Activated CD8-positive, alpha-beta memory T cell treated with anti-CD3 and anti-CD28 coated beads, Interleukin-2, amount 10 ng/mL, durations not matched to agents 7 days and 5 days (primary cell): ENCODE data around the gene ZNF213. TPM values are rescaled to one million over a fixed set of nuclear protein-coding genes. Genes with fewer than 3 reads are reported as not detected.
"Not testable (repeated sequence)": the region's sequence is repeated elsewhere in the genome, so short reads cannot be mapped to it uniquely, and the experiment has no call there.

Experiments
- ATAC-seq: fragments of 150-1000 bp; cut with Tn5 transposase; one replicate; pipeline ENCODE4 v1.10.0; 2021; ENCODE audit warnings: moderate library complexity
- CTCF ChIA-PET: fragments of 350-600 bp; sonication (Branson Sonifier 250); formaldehyde crosslinking; loops from one replicate; lab custom pipeline; 2021; ENCODE audit warnings: antibody characterized with exemption; lab: Charles Lee
- DNase-seq: peaks from one replicate; pipeline ENCODE4 v3.0.0-alpha.2; 2020
- H3K27ac Mint-ChIP-seq: one replicate; pipeline ENCODE4 v1.8.0; 2021; ENCODE audit warnings: mild to moderate bottlenecking, mixed read lengths
- H3K27me3 Mint-ChIP-seq: one replicate; pipeline ENCODE4 v1.8.0; 2021; ENCODE audit warnings: mixed read lengths
- H3K36me3 Mint-ChIP-seq: one replicate; pipeline ENCODE4 v1.8.0; 2021; ENCODE audit warnings: mild to moderate bottlenecking, mixed read lengths
- H3K4me1 Mint-ChIP-seq: one replicate; pipeline ENCODE4 v1.8.0; 2021; ENCODE audit warnings: mixed read lengths
- H3K4me3 Mint-ChIP-seq: one replicate; pipeline ENCODE4 v1.8.0; 2021; ENCODE audit warnings: mild to moderate bottlenecking, moderate library complexity, mixed read lengths
- H3K9me3 Mint-ChIP-seq: one replicate; pipeline ENCODE4 v1.8.0; 2022; ENCODE audit warnings: low read depth, mixed read lengths
- total RNA-seq, 2 experiments: library from RNA; stranded (reverse); gene quantifications; one replicate each; pipeline ENCODE4 v1.2.3, GENCODE V29; 2021

The ZNF213 gene
- total RNA-seq, 2 experiments from 2014 or later: 10.6 to 12.3 TPM

DNA sequence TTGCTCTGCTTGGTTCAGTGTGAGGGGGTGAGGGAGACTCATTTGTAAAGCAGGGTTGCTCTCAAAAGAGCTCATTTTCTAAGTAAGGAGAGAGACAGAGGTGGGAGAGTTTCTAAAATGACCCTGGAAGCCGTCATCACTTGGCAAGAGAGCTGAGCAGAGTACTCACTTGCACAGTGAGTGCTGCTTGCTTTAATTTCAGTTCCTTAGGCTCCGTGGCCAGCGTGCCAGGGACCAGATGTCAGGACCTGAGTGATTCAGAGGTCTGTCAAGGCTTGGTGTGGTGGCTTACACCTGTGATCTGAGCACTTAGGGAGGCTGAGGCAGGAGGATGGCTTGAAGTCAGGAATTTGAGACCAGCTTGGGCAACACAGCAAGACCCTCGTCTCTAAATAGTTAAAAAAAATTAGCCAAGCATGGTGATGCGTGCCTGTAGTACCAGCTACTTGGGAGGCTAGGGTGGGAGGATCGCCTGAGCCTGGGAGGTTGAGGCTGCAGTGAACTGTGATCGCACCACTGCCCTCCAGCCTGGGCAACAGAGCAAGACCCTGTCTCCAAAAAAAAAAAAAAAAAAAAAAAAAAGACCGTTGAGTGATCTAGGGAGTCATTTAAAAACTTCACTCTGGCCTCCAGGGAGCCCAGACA lies 11.8 kb upstream of the ZNF213 start:
- no peaks in the 10 kb centered on the region for H3K27me3 Mint-ChIP-seq
- no peaks in the 10 kb centered on the region for H3K9me3 Mint-ChIP-seq
- H3K4me1 Mint-ChIP-seq: peaks cover 43% of the 10 kb centered on the region
- CTCF ChIA-PET: interaction anchor here (1.0 to 2.6 kb wide), 11 partner anchors 8 to 119 kb away, joined by 3 to 14 read pairs (median 4); partner anchors contain the start of genes IL32 and ZNF213
- ATAC-seq: no peak
- peaks cover 13% of the 10 kb centered on the region for H3K36me3 Mint-ChIP-seq
- H3K27ac Mint-ChIP-seq: peak overlapping the region; percentile 99
- peak overlapping the region; percentile 98 for H3K4me3 Mint-ChIP-seq
- DNase-seq: no peak

DNA sequence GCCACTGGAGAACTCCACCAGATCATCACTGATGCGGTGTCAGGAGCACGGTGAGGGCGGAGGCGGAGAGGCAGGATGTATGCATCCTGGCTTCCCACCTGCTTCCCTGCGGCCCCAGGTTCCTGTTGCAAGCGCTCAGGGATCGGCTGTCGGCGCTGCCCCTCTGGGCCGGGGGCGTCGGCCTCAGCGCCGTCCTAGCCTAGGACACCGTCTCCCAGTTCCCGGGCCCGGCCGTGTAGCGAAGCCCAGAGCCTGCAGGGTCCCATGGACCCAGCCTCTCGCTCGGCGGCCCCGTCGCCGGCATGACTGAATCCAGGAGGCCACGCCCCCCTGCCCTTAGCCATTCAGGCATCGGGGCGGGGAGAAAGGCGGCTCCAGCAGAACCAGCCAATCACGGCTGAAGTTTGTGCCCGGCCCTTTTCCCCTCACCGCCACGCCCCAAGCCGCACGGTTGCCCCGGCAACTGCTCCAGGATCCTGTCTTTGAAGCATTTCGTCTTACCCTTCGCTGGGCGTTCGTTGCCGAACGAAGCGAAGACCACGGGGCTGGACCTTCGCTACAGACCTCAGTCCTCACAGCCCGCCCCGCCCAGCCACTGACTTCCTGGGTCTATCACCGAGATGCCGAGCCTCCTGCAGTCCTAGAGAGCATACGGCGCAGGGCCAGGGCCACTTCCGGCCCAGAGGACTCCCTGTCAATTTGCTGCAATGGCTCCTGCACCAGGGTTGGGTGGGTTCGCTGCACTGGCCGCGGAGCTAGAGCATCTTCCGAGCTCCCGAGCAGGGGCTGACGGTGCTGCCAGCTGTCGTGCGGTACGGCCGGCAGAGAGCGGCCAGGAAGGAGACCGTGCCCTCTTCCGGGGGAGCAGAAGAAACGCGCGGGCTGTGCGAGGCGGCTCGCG lies 10.6 kb upstream of the ZNF213 start:
- CTCF ChIA-PET: interaction anchor here (1.0 to 14.3 kb wide), 9 partner anchors 10 to 120 kb away, joined by 3 to 400 read pairs (median 12); partner anchors contain the start of genes IL32, ZNF213 and ZSCAN10
- H3K4me3 Mint-ChIP-seq: peak overlapping the region; percentile 98
- DNase-seq (peak; percentile 99), ATAC-seq (peak; percentile 88)
- peaks cover 13% of the 10 kb centered on the region for H3K36me3 Mint-ChIP-seq
- peaks cover 49% of the 10 kb centered on the region for H3K4me1 Mint-ChIP-seq
- peak overlapping the region; percentile 99 for H3K27ac Mint-ChIP-seq
- H3K27me3 Mint-ChIP-seq: no peaks in the 10 kb centered on the region
- no peaks in the 10 kb centered on the region for H3K9me3 Mint-ChIP-seq

DNA sequence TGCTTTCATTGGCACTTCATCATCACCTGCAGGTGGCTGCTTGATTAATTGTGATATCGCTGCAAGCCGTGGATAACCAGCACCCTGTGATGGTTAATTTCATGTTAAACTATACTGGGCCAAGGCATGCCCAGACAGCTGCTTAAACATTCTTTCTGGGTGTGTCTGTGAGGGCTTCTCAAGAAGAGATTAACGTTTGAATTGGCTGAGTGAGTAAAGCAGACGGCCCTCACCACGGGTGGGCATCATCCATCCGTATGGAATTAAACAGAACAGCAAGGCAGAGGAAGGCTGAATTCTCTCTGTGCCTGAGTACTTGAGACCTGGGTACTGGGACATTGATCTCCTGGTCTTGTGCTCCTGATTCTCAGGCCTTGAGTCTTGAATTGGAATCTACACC lies 7.1 kb upstream of the ZNF213 start:
- no peak for ATAC-seq
- Mint-ChIP-seq H3K9me3 (no peaks in the 10 kb centered on the region), H3K27me3 (no peaks in the 10 kb centered on the region), H3K4me1 (peaks cover 58% of the 10 kb centered on the region), H3K36me3 (peaks cover 22% of the 10 kb centered on the region), H3K4me3 (peak overlapping the region; percentile 88), H3K27ac (peak overlapping the region; percentile 68)
- DNase-seq: no peak
- CTCF ChIA-PET: interaction anchor here (1.3 to 14.3 kb wide), 6 partner anchors 22 to 98 kb away, joined by 3 to 400 read pairs (median 156); partner anchors contain the start of genes IL32, MMP25 and ZSCAN10

DNA sequence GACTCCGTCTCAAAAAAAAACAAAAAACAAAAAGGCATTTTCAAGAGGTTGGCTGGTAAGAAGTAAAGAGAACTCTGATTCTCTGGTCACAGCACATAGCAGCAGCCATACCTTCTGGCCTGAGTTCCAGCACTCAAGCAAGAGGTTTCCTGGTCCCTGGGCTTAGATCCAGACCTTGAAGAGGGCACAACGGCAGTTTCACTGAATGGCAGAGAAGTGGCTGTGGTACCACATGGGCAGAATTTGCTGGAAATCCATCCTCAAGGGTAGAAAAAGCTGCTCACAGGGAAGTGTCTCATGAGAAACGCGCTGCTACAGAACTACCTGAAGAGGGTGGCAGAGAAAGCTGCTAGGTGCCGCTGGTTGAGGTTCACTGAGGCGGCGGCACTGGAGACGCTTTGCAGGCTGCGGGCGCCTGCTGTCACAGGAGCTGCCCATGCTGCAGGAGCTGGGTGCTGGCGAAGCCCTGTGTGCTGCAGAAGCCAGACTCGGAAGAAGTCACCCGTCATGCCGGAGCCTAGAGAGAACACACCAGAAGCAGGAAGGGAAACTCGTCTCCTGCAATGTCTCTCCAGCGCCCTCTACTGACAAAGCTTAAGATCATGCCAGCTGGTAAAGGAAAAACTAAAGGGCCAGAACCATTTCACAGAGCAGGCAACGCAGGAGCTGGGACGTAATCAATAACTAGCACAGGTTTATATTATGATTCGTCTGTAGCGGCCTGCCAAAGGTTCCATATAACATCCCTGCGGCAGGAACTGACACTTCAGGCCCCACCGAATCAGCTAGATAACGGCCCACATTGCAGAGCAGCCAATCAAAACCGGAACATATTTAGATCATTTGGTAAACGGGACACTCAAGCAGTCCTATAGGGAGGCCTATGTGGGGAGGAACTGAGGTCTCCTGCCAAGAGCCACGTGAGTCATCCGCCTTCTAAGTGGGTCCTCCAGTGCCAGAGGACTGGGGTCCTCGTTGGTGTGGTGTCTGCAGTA lies 5.4 kb upstream of the ZNF213 start:
- Mint-ChIP-seq H3K27ac (peak overlapping the region; percentile 88), H3K27me3 (no peaks in the 10 kb centered on the region), H3K9me3 (no peaks in the 10 kb centered on the region), H3K4me3 (peak overlapping the region; percentile 88), H3K36me3 (peaks cover 25% of the 10 kb centered on the region), H3K4me1 (peaks cover 58% of the 10 kb centered on the region)
- peak; percentile 89 for DNase-seq
- CTCF ChIA-PET: interaction anchor here (0.6 to 14.3 kb wide), 41 partner anchors 11 to 1054 kb away, joined by 3 to 400 read pairs (median 7); partner anchors contain the start of genes IL32, MMP25, NAA60 and PKMYT1
- ATAC-seq: peak; percentile 74

DNA sequence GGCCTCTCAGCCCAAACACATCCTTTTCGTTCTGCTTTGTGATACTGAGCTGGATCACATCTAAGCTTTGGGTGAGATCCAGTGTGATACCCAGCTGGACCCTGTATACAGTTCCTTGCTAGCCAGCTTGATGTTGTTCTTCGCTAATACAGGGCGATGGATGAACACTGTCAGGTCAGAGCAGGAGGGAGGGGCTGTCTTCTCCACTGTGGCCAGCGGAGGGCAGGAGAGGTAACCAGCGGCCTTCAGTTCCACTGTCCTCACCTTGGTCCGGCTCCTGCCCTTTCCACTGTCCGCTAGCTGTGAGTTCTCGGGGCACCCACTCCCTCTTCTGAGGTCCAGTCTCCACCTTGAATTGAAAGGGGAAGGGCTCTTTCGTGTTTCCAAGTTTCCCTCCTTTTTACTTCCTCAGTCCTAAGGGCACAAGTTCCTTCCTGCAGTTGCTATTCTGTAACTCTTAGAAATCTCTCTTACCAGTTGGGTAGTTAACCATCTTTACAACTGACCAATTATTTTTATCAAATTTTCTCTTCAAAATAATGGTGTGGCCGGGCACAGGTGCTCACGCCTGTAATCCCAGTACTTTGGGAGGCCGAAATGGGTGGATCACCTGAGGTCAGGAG lies 3.0 kb upstream of the ZNF213 start:
- H3K4me3 Mint-ChIP-seq: no peak overlapping the region
- no peaks in the 10 kb centered on the region for H3K9me3 Mint-ChIP-seq
- H3K27ac Mint-ChIP-seq: peak overlapping the region; percentile 28
- H3K27me3 Mint-ChIP-seq: no peaks in the 10 kb centered on the region
- H3K36me3 Mint-ChIP-seq: peaks cover 15% of the 10 kb centered on the region
- DNase-seq: peak; percentile 66
- CTCF ChIA-PET: interaction anchor here (0.7 to 14.3 kb wide), 11 partner anchors 10 to 320 kb away, joined by 3 to 400 read pairs (median 14); partner anchors contain the start of genes IL32 and ZSCAN10
- no peak for ATAC-seq
- peaks cover 48% of the 10 kb centered on the region for H3K4me1 Mint-ChIP-seq

DNA sequence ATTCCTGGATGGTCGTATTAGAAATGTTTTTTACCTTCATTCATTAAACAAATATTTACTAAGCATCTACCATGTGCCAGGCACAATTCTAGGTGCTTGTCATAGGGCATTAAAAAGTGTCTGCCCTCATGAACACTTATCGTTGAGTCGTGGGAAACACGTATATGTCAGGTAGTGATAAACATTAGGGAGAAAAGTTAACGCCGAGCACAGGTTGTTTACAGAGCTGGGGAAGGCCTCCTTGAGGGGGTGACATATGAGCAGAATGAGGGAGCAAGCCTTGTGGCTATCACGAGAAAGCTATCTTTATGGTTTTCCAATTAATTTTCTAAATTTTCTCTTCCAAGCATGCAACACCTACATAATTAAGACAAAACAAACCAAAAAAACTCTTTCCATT lies 985 bp upstream of the ZNF213 start:
- Mint-ChIP-seq H3K4me3 (peak overlapping the region; percentile 93), H3K9me3 (no peaks in the 10 kb centered on the region), H3K4me1 (peaks cover 40% of the 10 kb centered on the region), H3K27ac (peak overlapping the region; percentile 97), H3K36me3 (peaks cover 12% of the 10 kb centered on the region), H3K27me3 (no peaks in the 10 kb centered on the region)
- ATAC-seq (no peak), DNase-seq (no peak)
- CTCF ChIA-PET: interaction anchor here (0.7 to 14.3 kb wide), 14 partner anchors 8 to 130 kb away, joined by 3 to 400 read pairs (median 6); partner anchors contain the start of genes IL32 and ZSCAN10

DNA sequence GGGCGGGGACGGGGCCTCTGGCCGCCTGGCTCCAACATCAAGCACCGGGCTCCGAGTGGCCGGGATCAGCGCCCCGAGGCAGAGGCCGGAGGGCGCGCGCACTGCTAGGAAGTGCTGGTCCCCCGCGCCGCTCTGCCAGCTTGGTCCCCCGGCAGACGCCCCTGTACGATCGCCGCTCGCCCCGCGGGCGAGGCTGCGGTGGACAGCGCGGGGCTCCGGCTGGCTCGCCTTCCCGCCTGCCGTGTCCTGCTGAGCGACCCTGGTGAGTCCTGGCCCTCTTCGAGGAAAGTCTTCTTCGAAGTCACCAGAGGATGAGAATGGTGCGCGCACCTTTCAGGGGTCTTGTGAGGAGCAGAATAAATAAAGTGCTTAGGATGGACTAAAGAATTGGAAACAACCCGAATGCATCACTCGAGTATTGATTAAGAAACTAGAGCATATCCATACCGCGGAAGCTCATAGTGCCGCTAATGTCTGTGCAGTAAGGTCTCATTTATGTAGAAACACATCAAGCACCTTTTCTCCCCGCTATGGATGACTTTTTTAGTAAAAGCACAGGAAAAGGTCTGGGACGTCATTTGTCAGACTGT lies 392 bp downstream of the ZNF213 start:
- Mint-ChIP-seq H3K9me3 (no peaks in the 10 kb centered on the region), H3K4me3 (peak overlapping the region; percentile 93), H3K27ac (peak overlapping the region; percentile 89), H3K36me3 (peaks cover 10% of the 10 kb centered on the region), H3K27me3 (no peaks in the 10 kb centered on the region), H3K4me1 (peaks cover 30% of the 10 kb centered on the region)
- ATAC-seq (peak; percentile 3), DNase-seq (no peak)
- CTCF ChIA-PET: interaction anchor here (0.9 to 14.3 kb wide), 20 partner anchors 9 to 151 kb away, joined by 3 to 400 read pairs (median 4); partner anchors contain the start of genes IL32 and ZSCAN10

DNA sequence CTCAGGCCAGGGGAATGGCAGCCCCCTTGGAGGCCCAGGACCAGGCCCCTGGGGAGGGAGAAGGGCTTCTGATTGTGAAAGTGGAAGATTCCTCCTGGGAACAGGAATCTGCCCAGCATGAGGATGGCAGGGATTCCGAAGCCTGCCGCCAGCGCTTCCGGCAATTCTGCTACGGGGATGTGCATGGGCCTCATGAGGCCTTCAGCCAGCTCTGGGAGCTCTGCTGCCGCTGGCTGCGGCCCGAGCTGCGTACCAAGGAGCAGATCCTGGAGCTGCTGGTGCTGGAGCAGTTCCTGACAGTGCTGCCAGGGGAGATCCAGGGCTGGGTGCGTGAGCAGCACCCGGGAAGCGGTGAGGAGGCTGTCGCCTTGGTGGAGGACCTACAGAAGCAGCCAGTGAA lies 2.4 kb downstream of the ZNF213 start:
- DNase-seq (no peak), ATAC-seq (no peak)
- CTCF ChIA-PET: interaction anchor here (11.9 to 14.3 kb wide), 3 partner anchors 12 to 76 kb away, joined by 128 to 400 read pairs (median 346); partner anchors contain the start of genes IL32 and ZSCAN10
- H3K36me3 Mint-ChIP-seq: peaks cover 4% of the 10 kb centered on the region
- H3K4me1 Mint-ChIP-seq: peaks cover 25% of the 10 kb centered on the region
- H3K27me3 Mint-ChIP-seq: no peaks in the 10 kb centered on the region
- no peak overlapping the region for H3K27ac Mint-ChIP-seq
- H3K9me3 Mint-ChIP-seq: no peaks in the 10 kb centered on the region
- H3K4me3 Mint-ChIP-seq: no peak overlapping the region

DNA sequence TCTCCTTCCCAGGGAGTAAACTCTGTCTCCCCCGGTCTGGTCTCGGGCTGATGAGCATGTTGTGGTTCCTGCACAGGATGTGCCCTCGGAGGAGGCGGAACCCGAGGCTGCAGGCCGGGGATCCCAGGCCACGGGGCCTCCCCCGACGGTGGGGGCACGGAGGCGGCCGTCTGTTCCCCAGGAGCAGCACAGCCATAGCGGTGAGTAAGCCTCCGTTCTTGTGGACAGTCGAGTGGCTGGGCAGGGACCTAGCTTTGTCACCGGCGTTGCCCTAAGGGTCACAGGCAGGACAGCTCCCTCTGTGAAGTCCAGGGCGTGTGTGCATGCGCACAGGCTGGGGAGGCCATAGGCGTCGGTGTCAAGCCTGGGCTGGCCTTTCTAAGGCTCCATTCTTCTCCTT lies 3.5 kb downstream of the ZNF213 start:
- H3K27ac Mint-ChIP-seq: no peak overlapping the region
- no peak overlapping the region for H3K4me3 Mint-ChIP-seq
- ATAC-seq: no peak
- H3K36me3 Mint-ChIP-seq: peaks cover 5% of the 10 kb centered on the region
- CTCF ChIA-PET: interaction anchor here (11.9 to 14.3 kb wide), 2 partner anchors 11 to 39 kb away, joined by 128 to 400 read pairs; partner anchors contain the start of gene ZSCAN10
- no peaks in the 10 kb centered on the region for H3K27me3 Mint-ChIP-seq
- no peak for DNase-seq
- peaks cover 20% of the 10 kb centered on the region for H3K4me1 Mint-ChIP-seq
- no peaks in the 10 kb centered on the region for H3K9me3 Mint-ChIP-seq

DNA sequence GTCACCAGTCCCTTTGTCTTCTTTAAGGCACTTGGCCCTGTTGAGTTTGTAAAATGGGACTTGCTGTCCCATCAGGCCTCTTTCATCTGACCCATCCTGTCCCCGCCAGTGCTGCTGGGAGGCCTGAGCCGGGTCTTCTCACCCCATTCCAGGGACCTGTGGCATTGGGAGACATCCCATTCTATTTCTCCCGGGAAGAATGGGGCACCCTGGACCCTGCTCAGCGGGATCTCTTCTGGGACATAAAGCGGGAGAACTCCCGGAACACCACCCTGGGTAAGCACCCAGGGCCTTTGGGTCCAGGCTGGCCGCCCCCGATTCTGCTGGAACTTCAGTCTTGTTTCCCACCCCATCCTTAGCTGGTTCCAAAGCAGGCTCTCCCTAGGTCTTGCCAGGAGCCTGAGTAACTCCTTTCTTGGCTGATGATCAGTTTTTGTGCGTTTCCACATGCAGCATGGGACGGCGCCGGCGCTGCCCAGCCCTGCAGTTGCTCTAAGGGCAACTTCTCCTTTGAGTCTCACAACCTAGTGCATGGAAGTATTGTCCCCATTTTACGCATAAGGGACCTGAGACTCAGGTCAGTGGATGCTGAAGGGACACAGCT lies 4.1 kb downstream of the ZNF213 start:
- H3K9me3 Mint-ChIP-seq: no peaks in the 10 kb centered on the region
- no peak overlapping the region for H3K27ac Mint-ChIP-seq
- no peak for ATAC-seq
- CTCF ChIA-PET: interaction anchor here (2.2 to 11.9 kb wide), 2 partner anchors 10 to 11 kb away, joined by 14 to 128 read pairs; no protein-coding TSS in a partner anchor
- H3K4me3 Mint-ChIP-seq: no peak overlapping the region
- DNase-seq: no peak
- peaks cover 5% of the 10 kb centered on the region for H3K36me3 Mint-ChIP-seq
- H3K27me3 Mint-ChIP-seq: no peaks in the 10 kb centered on the region
- peaks cover 16% of the 10 kb centered on the region for H3K4me1 Mint-ChIP-seq

DNA sequence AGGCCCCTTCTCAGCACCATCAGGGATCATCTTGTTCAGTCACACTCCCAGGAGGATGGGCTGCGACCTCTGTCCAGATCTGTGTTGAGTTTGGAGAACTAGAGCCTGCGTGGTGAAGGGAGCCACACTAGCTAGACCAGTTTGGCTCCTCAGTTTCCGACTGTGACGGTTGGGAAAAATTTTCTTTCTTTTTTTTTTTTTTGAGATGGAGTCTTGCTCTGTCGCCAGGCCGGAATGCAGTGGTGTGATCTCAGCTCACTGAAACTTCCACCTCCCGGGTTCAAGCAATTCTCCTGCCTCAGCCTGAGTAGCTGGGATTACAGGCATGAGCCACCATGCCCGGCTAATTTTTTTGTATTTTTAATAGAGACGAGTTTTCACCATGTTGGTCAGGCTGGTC lies 4.7 kb downstream of the ZNF213 start:
- not testable (repeated sequence) for H3K4me3 Mint-ChIP-seq, ATAC-seq, H3K27me3 Mint-ChIP-seq, H3K9me3 Mint-ChIP-seq, H3K27ac Mint-ChIP-seq, DNase-seq, H3K36me3 Mint-ChIP-seq
- peaks cover 16% of the 10 kb centered on the region for H3K4me1 Mint-ChIP-seq
- CTCF ChIA-PET: interaction anchor here (1.2 to 11.9 kb wide), 3 partner anchors 10 to 11 kb away, joined by 3 to 128 read pairs (median 14); no protein-coding TSS in a partner anchor
